Dedifferentiated amniotic fluid mesenchymal stem cell (primary cell): ENCODE results near the gene PNPLA3.

Source experiments
- DNase-seq: peaks from one replicate; pipeline ENCODE4 v3.0.0-alpha.2; 2016; ENCODE audit errors: extremely low spot score

Gene PNPLA3

GRCh38 chr22:43967069-43967468 lies 43.5 kb downstream of the PNPLA3 start:
- DNase-seq = no peak

DNA sequence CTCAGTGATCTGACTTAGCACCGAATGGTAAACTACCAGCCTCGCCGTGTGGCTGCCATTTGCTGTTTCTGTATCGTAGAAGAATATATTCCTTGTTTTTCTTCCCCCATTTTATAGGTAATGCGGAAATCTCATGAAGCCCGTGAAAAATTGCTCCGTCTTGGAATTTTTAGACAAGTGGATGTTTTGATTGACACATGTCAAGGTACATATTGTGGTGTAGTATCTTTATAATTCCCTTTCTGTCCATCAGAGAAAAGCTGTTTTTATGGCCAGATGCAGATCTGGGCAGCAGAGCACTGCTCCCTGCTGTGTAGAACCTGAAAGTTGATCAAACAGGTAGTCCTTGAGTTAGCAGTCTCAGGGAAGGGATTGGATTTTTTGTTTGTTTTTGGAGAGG lies 45.0 kb downstream of the PNPLA3 start:
- DNase-seq = no peak

- no peak for DNase-seq
These were observed 45.6 kb downstream of the PNPLA3 start for GRCh38 chr22:43969021-43969878.

- no peak for DNase-seq
These were observed 46.6 kb downstream of the PNPLA3 start for GRCh38 chr22:43969989-43970755.

- no peak for DNase-seq
These were observed 47.5 kb downstream of the PNPLA3 start for GRCh38 chr22:43971112-43971511.

- no peak for DNase-seq
These were observed 49.4 kb downstream of the PNPLA3 start for GRCh38 chr22:43972931-43973462.

GRCh38 chr22:43974028-43974545 lies 50.5 kb downstream of the PNPLA3 start:
- no peak for DNase-seq

DNA sequence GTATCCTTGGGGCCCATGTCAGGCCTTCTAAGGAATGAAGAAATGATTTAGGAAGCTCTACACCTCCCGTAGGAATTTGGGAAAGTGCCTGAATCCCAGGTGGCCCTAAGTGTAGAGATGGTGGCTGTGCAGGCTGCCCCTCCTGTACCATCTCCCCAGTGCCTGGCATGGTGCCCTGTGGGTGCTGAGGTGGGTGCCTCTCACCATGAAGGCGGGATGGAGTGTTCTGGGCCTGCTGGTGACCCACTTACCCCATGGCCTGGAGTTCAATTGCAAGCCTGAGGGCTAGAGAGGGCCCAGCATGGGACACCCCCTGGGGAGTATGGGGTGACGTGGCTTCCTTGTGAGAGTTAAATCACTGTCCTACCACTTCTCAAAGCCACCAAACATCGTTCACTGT lies 51.4 kb downstream of the PNPLA3 start:
- DNase-seq = no peak

DNA sequence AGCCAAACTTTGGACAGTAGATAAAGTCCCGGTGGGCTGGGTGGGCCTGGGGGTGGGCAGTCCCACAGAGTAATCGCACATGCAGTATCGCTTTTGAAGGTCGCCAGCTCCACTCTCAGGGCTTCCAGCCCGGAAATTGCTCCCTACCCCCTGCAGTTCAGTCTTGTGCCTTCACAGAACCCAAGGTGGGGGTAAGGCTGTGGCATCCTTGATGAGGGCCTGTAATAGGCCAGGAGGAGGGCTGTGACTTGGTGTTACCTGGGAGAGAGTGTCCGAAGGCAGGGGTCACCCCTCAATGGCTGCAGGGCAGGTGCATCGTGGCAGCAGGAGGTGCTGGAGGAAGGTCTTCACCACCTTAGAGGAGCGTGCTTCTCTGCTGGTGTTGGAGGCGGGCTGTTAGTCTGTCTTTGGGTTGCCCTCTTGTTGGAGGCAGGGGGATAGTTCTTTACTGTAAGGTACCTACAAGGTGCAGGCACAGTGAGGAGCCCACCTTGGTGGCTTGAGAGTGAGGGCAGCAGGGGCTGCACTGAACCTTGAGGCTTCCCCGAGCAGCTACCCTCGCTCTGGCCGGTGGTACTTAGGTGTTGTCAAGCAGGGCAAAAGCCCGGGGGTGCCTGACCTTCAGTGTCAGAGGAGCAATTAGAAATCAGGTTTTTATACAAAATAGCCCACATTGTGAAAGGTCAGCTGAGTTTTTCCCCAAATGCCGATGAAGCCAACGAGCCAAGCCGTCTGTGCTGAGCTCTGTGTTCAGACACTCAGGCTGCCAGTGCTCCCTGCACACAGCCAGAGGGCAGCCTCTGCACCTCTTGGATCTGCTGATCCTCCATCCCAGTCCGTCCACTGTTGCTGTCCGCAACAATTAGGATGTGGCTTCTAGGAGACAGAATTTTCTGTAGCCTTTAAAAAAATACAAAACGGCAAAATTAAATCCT lies 53.5 kb downstream of the PNPLA3 start:
- no peak for DNase-seq

GRCh38 chr22:43978558-43978957 lies 55.0 kb downstream of the PNPLA3 start:
- no peak for DNase-seq

- no peak for DNase-seq
These were observed 57.0 kb downstream of the PNPLA3 start for GRCh38 chr22:43980579-43980978.

DNA sequence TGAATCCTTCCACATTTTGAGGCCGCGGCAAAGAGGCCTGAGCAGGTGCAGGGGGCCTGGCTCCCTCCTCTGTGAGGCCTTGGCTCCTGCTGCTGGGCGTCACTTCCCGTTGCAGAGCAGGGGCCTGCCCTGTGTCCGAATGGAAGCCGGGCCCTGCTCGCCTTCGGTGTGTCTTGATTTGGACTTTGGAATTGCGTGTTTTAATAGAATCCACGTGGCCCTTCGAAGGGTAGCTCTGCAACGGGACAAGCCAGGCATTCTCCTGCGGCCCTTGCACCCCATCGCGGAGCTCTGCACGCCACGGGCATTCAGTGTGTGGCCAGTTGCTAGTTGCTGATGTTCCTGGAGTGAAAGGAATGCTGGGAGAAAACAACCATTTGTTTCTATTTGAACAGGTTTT lies 57.4 kb downstream of the PNPLA3 start:
- no peak for DNase-seq

DNA sequence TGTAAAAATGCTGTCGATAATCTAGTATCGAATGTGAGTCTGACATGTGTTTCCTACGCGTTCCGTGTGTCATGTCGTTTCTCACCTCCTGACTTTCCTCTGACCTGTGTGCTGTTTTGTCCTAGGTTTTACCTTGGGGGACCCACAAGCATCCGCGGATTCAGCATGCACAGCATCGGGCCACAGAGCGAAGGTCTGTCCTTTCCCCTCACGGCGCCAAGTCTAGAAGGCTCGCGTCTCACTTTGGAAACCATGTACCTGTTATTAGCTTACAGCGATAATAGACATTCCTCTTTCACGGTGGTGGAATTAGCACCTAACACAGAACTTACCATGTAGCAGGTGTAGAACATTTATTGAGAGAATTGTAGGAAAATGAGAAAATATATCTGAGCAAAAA lies 60.2 kb downstream of the PNPLA3 start:
- no peak for DNase-seq

GRCh38 chr22:43985532-43985931 lies 61.9 kb downstream of the PNPLA3 start:
- no peak for DNase-seq

GRCh38 chr22:43988116-43988820 lies 64.7 kb downstream of the PNPLA3 start:
- peak; percentile 67 for DNase-seq

DNA sequence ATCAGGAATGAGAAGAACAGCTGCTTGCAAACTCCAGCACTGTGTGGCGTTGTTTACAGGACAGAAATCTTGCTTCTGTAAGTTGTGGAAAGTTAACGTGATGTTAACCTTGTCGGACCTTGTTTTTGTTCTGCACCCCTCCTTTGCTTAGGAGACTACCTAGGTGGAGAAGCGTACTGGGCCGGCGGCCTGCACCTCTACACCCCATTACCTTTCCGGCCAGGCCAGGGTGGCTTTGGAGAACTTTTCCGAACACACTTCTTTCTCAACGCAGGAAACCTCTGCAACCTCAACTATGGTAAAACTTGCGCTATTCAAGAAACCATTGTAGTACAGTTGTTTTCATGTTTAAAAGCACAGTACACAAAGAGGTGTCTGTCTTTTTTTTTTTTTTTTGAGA lies 65.4 kb downstream of the PNPLA3 start:
- no peak for DNase-seq

DNA sequence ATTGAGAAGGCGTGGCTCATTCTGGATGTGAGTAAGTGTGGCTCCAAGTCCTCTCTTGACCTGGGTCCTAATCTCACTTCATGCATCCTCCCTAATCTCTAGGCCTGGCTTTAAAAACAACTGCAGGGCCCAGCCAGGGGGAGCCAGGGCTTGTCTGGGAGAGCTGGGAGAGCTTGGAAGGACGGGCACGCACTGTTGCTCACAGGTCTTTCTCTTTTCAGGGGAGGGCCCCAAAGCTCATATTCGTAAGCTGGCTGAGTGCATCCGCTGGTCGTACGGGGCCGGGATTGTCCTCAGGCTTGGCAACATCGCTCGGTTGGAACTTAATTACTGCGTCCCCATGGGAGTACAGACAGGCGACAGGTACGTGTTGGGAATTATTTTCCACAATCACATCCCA lies 66.4 kb downstream of the PNPLA3 start:
- no peak for DNase-seq

DNA sequence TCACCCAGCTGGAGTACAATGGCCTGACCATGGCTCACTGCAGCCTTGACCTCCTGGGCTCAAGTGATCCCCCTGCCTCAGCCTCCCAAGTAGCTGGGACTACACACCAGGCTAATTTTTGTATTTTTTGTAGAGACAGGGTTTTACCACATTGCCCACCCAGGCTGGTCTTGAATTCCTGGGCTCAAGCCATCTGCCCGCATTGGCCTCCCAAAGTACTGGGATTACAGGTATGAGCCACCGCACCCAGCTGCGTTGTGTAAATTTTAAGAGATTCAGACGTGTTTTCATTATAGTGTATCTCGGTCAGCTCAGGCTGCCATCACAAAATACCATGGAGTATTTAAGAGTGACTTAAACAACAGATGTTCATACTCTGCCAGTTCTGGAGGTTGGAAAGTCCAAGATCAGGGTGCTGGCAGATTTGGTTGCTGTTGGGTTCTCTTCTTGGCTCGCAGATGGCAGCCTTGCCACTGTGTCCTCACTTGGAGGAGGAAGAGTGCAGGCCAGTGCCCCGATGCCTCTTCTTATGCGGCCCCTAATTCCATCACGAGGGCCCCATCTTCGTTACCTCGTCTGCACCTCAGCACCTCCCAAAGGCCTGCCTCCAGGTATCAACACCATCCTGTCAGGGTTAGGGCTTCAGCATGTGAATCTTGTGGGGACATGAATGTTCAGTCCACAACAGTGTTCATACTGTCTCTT lies 67.9 kb downstream of the PNPLA3 start:
- DNase-seq = no peak

- no peak for DNase-seq
These were observed 68.8 kb downstream of the PNPLA3 start for GRCh38 chr22:43992331-43992821.
